Mucosa of stomach (tissue), 1 donor: ENCODE measurements around the gene EMX1.

ENCODE experiments used
- H3K27me3 ChIP-seq: one replicate; pipeline ENCODE4 v1.7.0; 2013; ENCODE audit warnings: mild to moderate bottlenecking, low read length; ENCODE audit not compliant: control insufficient read depth, insufficient read depth
- H3K36me3 ChIP-seq: one replicate; pipeline ENCODE4 v1.7.0; 2013; ENCODE audit warnings: low read length; ENCODE audit not compliant: control insufficient read depth, insufficient read depth
- H3K4me1 ChIP-seq: one replicate; pipeline ENCODE4 v1.7.0; 2013; ENCODE audit warnings: mild to moderate bottlenecking, low read length; ENCODE audit not compliant: control insufficient read depth, insufficient read depth
- H3K4me3 ChIP-seq: one replicate; pipeline ENCODE4 v1.7.0; 2013; ENCODE audit warnings: low read length
- H3K9ac ChIP-seq: one replicate; pipeline ENCODE4 v1.7.0; 2013; ENCODE audit warnings: mild to moderate bottlenecking, low read length, moderate library complexity
- H3K9me3 ChIP-seq: one replicate; pipeline ENCODE4 v1.7.0; 2013; ENCODE audit warnings: mild to moderate bottlenecking, low read length, moderate library complexity; ENCODE audit not compliant: control insufficient read depth
- donor health status: Pancreatic carcinoma.

EMX1 gene

GRCh38 chr2:72921088-72921851 lies 4.0 kb downstream of the EMX1 start:
- Histone ChIP-seq H3K36me3 (no peaks in the 10 kb centered on the region), H3K4me3 (no peak overlapping the region), H3K27me3 (peaks cover 98% of the 10 kb centered on the region), H3K9ac (no peak overlapping the region), H3K4me1 (peaks cover 40% of the 10 kb centered on the region), H3K9me3 (no peaks in the 10 kb centered on the region)

GRCh38 chr2:72921853-72922252 lies 4.5 kb downstream of the EMX1 start:
- Histone ChIP-seq H3K27me3 (peaks cover 98% of the 10 kb centered on the region), H3K4me3 (no peak overlapping the region), H3K36me3 (no peaks in the 10 kb centered on the region), H3K9me3 (no peaks in the 10 kb centered on the region), H3K4me1 (peaks cover 34% of the 10 kb centered on the region), H3K9ac (no peak overlapping the region)

GRCh38 chr2:72923833-72924352 lies 6.6 kb downstream of the EMX1 start:
- Histone ChIP-seq H3K36me3 (no peaks in the 10 kb centered on the region), H3K27me3 (peaks cover 98% of the 10 kb centered on the region), H3K4me1 (peaks cover 22% of the 10 kb centered on the region), H3K4me3 (no peak overlapping the region), H3K9ac (no peak overlapping the region), H3K9me3 (no peaks in the 10 kb centered on the region)

GRCh38 chr2:72924353-72925240 lies 7.3 kb downstream of the EMX1 start:
- H3K4me3 ChIP-seq: no peak overlapping the region
- H3K9ac ChIP-seq: no peak overlapping the region
- no peaks in the 10 kb centered on the region for H3K9me3 ChIP-seq
- peaks cover 22% of the 10 kb centered on the region for H3K4me1 ChIP-seq
- H3K27me3 ChIP-seq: peaks cover 98% of the 10 kb centered on the region
- no peaks in the 10 kb centered on the region for H3K36me3 ChIP-seq

GRCh38 chr2:72925328-72925943 lies 8.1 kb downstream of the EMX1 start:
- H3K27me3 ChIP-seq: peaks cover 98% of the 10 kb centered on the region
- H3K9me3 ChIP-seq: no peaks in the 10 kb centered on the region
- H3K4me3 ChIP-seq: no peak overlapping the region
- H3K4me1 ChIP-seq: peaks cover 20% of the 10 kb centered on the region
- H3K9ac ChIP-seq: no peak overlapping the region
- no peaks in the 10 kb centered on the region for H3K36me3 ChIP-seq

GRCh38 chr2:72926368-72926767 lies 9.0 kb downstream of the EMX1 start:
- Histone ChIP-seq H3K36me3 (no peaks in the 10 kb centered on the region), H3K27me3 (peaks cover 90% of the 10 kb centered on the region), H3K4me3 (no peak overlapping the region), H3K9me3 (no peaks in the 10 kb centered on the region), H3K9ac (no peak overlapping the region), H3K4me1 (peaks cover 14% of the 10 kb centered on the region)

GRCh38 chr2:72926811-72927465 lies 9.6 kb downstream of the EMX1 start:
- Histone ChIP-seq H3K27me3 (peaks cover 88% of the 10 kb centered on the region), H3K4me1 (peaks cover 14% of the 10 kb centered on the region), H3K36me3 (no peaks in the 10 kb centered on the region), H3K9me3 (no peaks in the 10 kb centered on the region), H3K9ac (no peak overlapping the region), H3K4me3 (no peak overlapping the region)

- H3K4me1 ChIP-seq: peaks cover 14% of the 10 kb centered on the region
- no peaks in the 10 kb centered on the region for H3K36me3 ChIP-seq
- no peak overlapping the region for H3K9ac ChIP-seq
- H3K9me3 ChIP-seq: no peaks in the 10 kb centered on the region
- H3K27me3 ChIP-seq: peaks cover 85% of the 10 kb centered on the region
- H3K4me3 ChIP-seq: no peak overlapping the region
These were observed 10.6 kb downstream of the EMX1 start for GRCh38 chr2:72927619-72928550.

- peaks cover 80% of the 10 kb centered on the region for H3K27me3 ChIP-seq
These were observed 11.7 kb downstream of the EMX1 start for GRCh38 chr2:72929010-72929409.

GRCh38 chr2:72931280-72931910 lies 14.1 kb downstream of the EMX1 start:
- H3K4me1 ChIP-seq: peaks cover 10% of the 10 kb centered on the region
- no peak overlapping the region for H3K9ac ChIP-seq
- no peak overlapping the region for H3K4me3 ChIP-seq
- H3K27me3 ChIP-seq: peaks cover 66% of the 10 kb centered on the region
- no peaks in the 10 kb centered on the region for H3K9me3 ChIP-seq
- H3K36me3 ChIP-seq: no peaks in the 10 kb centered on the region

More at GRCh38 chr2:72929010-72929409, 11.7 kb downstream of the EMX1 start:
- Histone ChIP-seq H3K36me3 (no peaks in the 10 kb centered on the region), H3K4me3 (no peak overlapping the region), H3K4me1 (peaks cover 16% of the 10 kb centered on the region), H3K9me3 (no peaks in the 10 kb centered on the region), H3K9ac (no peak overlapping the region)
